ENCODE data around the gene AMMECR1L.

DNA sequence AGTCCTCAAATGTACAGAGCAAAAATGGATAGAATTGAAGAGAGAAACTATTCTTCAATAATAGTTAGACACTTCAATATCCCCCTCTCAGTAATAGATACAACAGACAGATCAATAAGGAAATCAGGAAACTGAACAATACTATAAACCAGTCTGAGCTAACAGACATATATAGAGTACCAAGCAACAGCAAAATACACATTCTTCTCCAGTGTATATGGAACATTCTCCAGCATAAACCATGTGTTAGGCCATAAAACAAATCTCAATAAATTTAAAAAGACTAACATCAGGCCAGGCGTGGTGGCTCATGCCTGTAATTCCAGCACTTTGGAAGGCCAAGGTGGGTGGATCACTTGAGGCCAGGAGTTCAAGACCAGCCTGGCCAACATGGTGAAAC lies 43.7 kb upstream of the AMMECR1L start:
- TF ChIP-seq MAFK (IDR thresholded peaks at IDR 0.05; ENCODE audit: partially characterized antibody) (no peak), JUNB (IDR thresholded peaks at IDR 0.05) (no peak), TP53 (CRISPR knock-in tag; IDR thresholded peaks at IDR 0.05) (no peak), RCOR1 (IDR thresholded peaks at IDR 0.05; ENCODE audit: low read depth, low read length) (no peak), HEYL (CRISPR knock-in tag; IDR thresholded peaks at IDR 0.05) (no peak), NFE2L2 (conservative IDR thresholded peaks at IDR 0.05; ENCODE audit: low read length) (no peak), KDM1A (IDR thresholded peaks at IDR 0.05; ENCODE audit: low read depth) (no peak), POLR2A (IDR thresholded peaks at IDR 0.05; ENCODE audit: low read length) (no peak), RAD21 (conservative IDR thresholded peaks at IDR 0.05 in 1 of 2, IDR thresholded peaks at IDR 0.05 in 1 of 2) (no peak), SMC3 (IDR thresholded peaks at IDR 0.05) (no peak)
- TF ChIP-seq, protein P1, sequence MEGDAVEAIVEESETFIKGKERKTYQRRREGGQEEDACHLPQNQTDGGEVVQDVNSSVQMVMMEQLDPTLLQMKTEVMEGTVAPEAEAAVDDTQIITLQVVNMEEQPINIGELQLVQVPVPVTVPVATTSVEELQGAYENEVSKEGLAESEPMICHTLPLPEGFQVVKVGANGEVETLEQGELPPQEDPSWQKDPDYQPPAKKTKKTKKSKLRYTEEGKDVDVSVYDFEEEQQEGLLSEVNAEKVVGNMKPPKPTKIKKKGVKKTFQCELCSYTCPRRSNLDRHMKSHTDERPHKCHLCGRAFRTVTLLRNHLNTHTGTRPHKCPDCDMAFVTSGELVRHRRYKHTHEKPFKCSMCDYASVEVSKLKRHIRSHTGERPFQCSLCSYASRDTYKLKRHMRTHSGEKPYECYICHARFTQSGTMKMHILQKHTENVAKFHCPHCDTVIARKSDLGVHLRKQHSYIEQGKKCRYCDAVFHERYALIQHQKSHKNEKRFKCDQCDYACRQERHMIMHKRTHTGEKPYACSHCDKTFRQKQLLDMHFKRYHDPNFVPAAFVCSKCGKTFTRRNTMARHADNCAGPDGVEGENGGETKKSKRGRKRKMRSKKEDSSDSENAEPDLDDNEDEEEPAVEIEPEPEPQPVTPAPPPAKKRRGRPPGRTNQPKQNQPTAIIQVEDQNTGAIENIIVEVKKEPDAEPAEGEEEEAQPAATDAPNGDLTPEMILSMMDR (IDR thresholded peaks at IDR 0.05) = no peak
- TF ChIP-seq, protein P2, sequence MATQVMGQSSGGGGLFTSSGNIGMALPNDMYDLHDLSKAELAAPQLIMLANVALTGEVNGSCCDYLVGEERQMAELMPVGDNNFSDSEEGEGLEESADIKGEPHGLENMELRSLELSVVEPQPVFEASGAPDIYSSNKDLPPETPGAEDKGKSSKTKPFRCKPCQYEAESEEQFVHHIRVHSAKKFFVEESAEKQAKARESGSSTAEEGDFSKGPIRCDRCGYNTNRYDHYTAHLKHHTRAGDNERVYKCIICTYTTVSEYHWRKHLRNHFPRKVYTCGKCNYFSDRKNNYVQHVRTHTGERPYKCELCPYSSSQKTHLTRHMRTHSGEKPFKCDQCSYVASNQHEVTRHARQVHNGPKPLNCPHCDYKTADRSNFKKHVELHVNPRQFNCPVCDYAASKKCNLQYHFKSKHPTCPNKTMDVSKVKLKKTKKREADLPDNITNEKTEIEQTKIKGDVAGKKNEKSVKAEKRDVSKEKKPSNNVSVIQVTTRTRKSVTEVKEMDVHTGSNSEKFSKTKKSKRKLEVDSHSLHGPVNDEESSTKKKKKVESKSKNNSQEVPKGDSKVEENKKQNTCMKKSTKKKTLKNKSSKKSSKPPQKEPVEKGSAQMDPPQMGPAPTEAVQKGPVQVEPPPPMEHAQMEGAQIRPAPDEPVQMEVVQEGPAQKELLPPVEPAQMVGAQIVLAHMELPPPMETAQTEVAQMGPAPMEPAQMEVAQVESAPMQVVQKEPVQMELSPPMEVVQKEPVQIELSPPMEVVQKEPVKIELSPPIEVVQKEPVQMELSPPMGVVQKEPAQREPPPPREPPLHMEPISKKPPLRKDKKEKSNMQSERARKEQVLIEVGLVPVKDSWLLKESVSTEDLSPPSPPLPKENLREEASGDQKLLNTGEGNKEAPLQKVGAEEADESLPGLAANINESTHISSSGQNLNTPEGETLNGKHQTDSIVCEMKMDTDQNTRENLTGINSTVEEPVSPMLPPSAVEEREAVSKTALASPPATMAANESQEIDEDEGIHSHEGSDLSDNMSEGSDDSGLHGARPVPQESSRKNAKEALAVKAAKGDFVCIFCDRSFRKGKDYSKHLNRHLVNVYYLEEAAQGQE (IDR thresholded peaks at IDR 0.05) = no peak
- TF ChIP-seq, protein P3, sequence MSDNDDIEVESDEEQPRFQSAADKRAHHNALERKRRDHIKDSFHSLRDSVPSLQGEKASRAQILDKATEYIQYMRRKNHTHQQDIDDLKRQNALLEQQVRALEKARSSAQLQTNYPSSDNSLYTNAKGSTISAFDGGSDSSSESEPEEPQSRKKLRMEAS (IDR thresholded peaks at IDR 0.05) = no peak
- TF ChIP-seq, protein P4, sequence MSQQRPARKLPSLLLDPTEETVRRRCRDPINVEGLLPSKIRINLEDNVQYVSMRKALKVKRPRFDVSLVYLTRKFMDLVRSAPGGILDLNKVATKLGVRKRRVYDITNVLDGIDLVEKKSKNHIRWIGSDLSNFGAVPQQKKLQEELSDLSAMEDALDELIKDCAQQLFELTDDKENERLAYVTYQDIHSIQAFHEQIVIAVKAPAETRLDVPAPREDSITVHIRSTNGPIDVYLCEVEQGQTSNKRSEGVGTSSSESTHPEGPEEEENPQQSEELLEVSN (IDR thresholded peaks at IDR 0.05; ENCODE audit: borderline replicate concordance, low read depth) = no peak
